Measurements from ENCODE around the gene DPP6.

DPP6 gene

DNA sequence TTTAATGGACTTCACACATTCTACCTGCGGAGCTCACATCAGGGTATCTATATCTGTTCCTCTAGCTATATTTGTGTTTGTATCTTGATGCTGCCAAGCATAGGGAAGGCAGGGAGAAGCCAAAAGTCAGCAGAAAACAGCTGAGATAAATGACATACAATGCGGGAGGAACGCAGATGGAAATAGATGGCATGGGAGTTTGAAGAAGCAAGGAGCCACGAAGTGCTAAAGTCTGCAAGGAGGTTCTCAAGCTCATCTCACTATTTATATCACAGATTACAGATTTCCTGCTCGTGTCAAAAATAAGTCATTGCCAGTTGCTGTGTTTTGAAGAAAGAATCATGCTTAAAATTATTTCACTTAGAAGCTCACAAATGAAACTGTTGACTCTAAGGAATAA, 180.5 kb downstream of the DPP6 start:
- TF ChIP-seq EZH2phosphoT487 (IDR thresholded peaks at IDR 0.05; ENCODE audit: borderline replicate concordance) = no peak
- TF ChIP-seq, protein P1, sequence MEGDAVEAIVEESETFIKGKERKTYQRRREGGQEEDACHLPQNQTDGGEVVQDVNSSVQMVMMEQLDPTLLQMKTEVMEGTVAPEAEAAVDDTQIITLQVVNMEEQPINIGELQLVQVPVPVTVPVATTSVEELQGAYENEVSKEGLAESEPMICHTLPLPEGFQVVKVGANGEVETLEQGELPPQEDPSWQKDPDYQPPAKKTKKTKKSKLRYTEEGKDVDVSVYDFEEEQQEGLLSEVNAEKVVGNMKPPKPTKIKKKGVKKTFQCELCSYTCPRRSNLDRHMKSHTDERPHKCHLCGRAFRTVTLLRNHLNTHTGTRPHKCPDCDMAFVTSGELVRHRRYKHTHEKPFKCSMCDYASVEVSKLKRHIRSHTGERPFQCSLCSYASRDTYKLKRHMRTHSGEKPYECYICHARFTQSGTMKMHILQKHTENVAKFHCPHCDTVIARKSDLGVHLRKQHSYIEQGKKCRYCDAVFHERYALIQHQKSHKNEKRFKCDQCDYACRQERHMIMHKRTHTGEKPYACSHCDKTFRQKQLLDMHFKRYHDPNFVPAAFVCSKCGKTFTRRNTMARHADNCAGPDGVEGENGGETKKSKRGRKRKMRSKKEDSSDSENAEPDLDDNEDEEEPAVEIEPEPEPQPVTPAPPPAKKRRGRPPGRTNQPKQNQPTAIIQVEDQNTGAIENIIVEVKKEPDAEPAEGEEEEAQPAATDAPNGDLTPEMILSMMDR (conservative IDR thresholded peaks at IDR 0.05; ENCODE audit: low read length) = no peak
- no peaks in the 10 kb centered on the region for H3K79me2 ChIP-seq (ENCODE audit: insufficient read depth, low read length)
- H3K4me3 ChIP-seq (ENCODE audit: low read length, poor library complexity, severe bottlenecking) = no peak overlapping the region
- no peaks in the 10 kb centered on the region for H4K20me1 ChIP-seq (ENCODE audit: insufficient read depth, low read length, poor library complexity, severe bottlenecking)
- H3K9me2 ChIP-seq (replicated peaks; ENCODE audit: low read depth, low read length) = no peaks in the 10 kb centered on the region
- no peaks in the 10 kb centered on the region for H3K9me3 ChIP-seq (ENCODE audit: insufficient read depth, low read depth, low read length)
- H2AFZ ChIP-seq (ENCODE audit: low read length) = no peak overlapping the region
- no peak overlapping the region for H3K4me2 ChIP-seq (ENCODE audit: low read depth, low read length, poor library complexity, severe bottlenecking)
- no peaks in the 10 kb centered on the region for H3K4me1 ChIP-seq (ENCODE audit: insufficient read depth, low read length, poor library complexity, severe bottlenecking)
- H3F3A ChIP-seq (ENCODE audit: low read depth) = no peaks in the 10 kb centered on the region
- H3K9ac ChIP-seq (ENCODE audit: low read depth, low read length, poor library complexity, severe bottlenecking) = no peak overlapping the region
- no peaks in the 10 kb centered on the region for H3K36me3 ChIP-seq (ENCODE audit: insufficient read depth, low read length)
- no peaks in the 10 kb centered on the region for H3K27me3 ChIP-seq (ENCODE audit: insufficient read depth, low read length, poor library complexity, severe bottlenecking)

DNA sequence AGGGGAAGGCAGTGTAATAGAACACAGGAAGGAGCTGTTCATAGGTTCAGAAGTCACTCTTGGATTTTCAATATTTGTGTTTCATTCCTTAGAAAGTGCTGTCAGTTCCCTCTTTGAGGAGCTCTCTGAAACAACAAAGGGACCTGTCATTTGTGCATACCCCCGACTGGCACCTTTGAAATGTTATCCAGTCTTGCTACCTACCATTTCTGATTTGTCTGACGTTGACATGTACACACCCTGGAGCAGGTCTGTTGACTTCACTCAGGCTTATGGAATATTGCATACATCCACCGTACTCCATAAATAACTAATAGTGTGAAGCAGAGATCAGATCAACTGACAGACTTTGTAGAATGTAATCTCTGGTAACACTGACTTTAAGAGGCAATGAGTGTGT, 189.8 kb downstream of the DPP6 start:
- H3F3A ChIP-seq (ENCODE audit: low read depth) = no peaks in the 10 kb centered on the region
- H3K36me3 ChIP-seq (ENCODE audit: insufficient read depth, low read length) = no peaks in the 10 kb centered on the region
- no peak overlapping the region for H3K4me3 ChIP-seq (ENCODE audit: low read length, poor library complexity, severe bottlenecking)
- H3K79me2 ChIP-seq (ENCODE audit: insufficient read depth, low read length) = no peaks in the 10 kb centered on the region
- H3K9ac ChIP-seq (ENCODE audit: low read depth, low read length, poor library complexity, severe bottlenecking) = no peak overlapping the region
- no peak for TF ChIP-seq EZH2phosphoT487 (IDR thresholded peaks at IDR 0.05; ENCODE audit: borderline replicate concordance)
- TF ChIP-seq, protein P1 (conservative IDR thresholded peaks at IDR 0.05; ENCODE audit: low read length) = no peak
- no peak overlapping the region for H2AFZ ChIP-seq (ENCODE audit: low read length)
- H3K9me3 ChIP-seq (ENCODE audit: insufficient read depth, low read depth, low read length) = peaks cover 6% of the 10 kb centered on the region; the same call in 1 of the 2 replicates
- H3K4me2 ChIP-seq (ENCODE audit: low read depth, low read length, poor library complexity, severe bottlenecking) = no peak overlapping the region
- no peaks in the 10 kb centered on the region for H4K20me1 ChIP-seq (ENCODE audit: insufficient read depth, low read length, poor library complexity, severe bottlenecking)
- no peaks in the 10 kb centered on the region for H3K27me3 ChIP-seq (ENCODE audit: insufficient read depth, low read length, poor library complexity, severe bottlenecking)
- no peaks in the 10 kb centered on the region for H3K4me1 ChIP-seq (ENCODE audit: insufficient read depth, low read length, poor library complexity, severe bottlenecking)
- no peaks in the 10 kb centered on the region for H3K9me2 ChIP-seq (replicated peaks; ENCODE audit: low read depth, low read length)

DNA sequence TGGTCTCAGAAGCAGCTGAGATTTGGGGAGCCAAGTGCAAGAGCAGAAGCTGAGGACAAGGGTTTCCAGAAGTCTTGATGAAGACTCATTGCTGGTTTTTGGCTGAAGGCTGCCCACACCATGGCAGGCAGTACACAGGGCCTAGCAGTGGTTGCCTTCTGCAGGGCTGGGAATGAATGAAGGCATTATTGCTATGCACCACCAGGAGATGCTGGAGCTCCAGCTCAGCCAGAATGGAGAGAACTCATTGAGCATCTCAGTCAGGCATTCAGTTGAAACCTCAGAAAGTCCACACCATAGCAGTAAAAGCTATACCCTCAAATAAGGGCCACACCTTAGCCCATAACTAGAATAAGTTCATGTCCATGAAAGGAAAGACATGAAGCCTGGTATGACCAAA, 190.5 kb downstream of the DPP6 start:
- no peaks in the 10 kb centered on the region for H3F3A ChIP-seq (ENCODE audit: low read depth)
- H3K27me3 ChIP-seq (ENCODE audit: insufficient read depth, low read length, poor library complexity, severe bottlenecking) = no peaks in the 10 kb centered on the region
- H3K4me2 ChIP-seq (ENCODE audit: low read depth, low read length, poor library complexity, severe bottlenecking) = no peak overlapping the region
- no peaks in the 10 kb centered on the region for H3K9me2 ChIP-seq (replicated peaks; ENCODE audit: low read depth, low read length)
- H2AFZ ChIP-seq (ENCODE audit: low read length) = no peak overlapping the region
- H3K4me3 ChIP-seq (ENCODE audit: low read length, poor library complexity, severe bottlenecking) = no peak overlapping the region
- no peaks in the 10 kb centered on the region for H3K79me2 ChIP-seq (ENCODE audit: insufficient read depth, low read length)
- H3K4me1 ChIP-seq (ENCODE audit: insufficient read depth, low read length, poor library complexity, severe bottlenecking) = no peaks in the 10 kb centered on the region
- no peak overlapping the region for H3K9ac ChIP-seq (ENCODE audit: low read depth, low read length, poor library complexity, severe bottlenecking)
- H3K36me3 ChIP-seq (ENCODE audit: insufficient read depth, low read length) = no peaks in the 10 kb centered on the region
- TF ChIP-seq EZH2phosphoT487 (IDR thresholded peaks at IDR 0.05; ENCODE audit: borderline replicate concordance) = no peak
- TF ChIP-seq, protein P1 (conservative IDR thresholded peaks at IDR 0.05; ENCODE audit: low read length) = no peak
- H4K20me1 ChIP-seq (ENCODE audit: insufficient read depth, low read length, poor library complexity, severe bottlenecking) = no peaks in the 10 kb centered on the region
- peaks cover 6% of the 10 kb centered on the region; the same call in 1 of the 2 replicates for H3K9me3 ChIP-seq (ENCODE audit: insufficient read depth, low read depth, low read length)

All from Loucy (cell line).